Measurements from ENCODE around the gene ASMT. TPM values are rescaled to one million over a fixed set of nuclear protein-coding genes. Genes with fewer than 3 reads are reported as not detected.

Gene ASMT
- total and polyA plus RNA-seq, 4 donors: 0.26 TPM; not detected in 3

GRCh38 chrX:1598876-1599790 lies 15.7 kb upstream of the ASMT start:
- H3K9me3 ChIP-seq (ENCODE audit: control insufficient read depth in 4 of 4, low read length in 3 of 4): no peaks in the 10 kb centered on the region
- no peak overlapping the region for H3K9ac ChIP-seq (ENCODE audit: low read depth in 1 of 2, low read length in 2 of 2)
- TF ChIP-seq MAX (IDR thresholded peaks at IDR 0.05) (no peak), CTCF (IDR thresholded peaks at IDR 0.05; ENCODE audit: low read depth, low read length, missing input control) (no peak), TAF1 (conservative IDR thresholded peaks at IDR 0.05) (no peak), FOXA2 (IDR thresholded peaks at IDR 0.05) (no peak), HNF4A (conservative IDR thresholded peaks at IDR 0.05) (no peak)
- no peaks in the 10 kb centered on the region for H3K27me3 ChIP-seq (ENCODE audit: control insufficient read depth in 4 of 4, insufficient read depth in 4 of 4, low read length in 3 of 4)
- 93% methylated on average over 57 of the region's 57 CpGs for WGBS
- H3K36me3 ChIP-seq (ENCODE audit: control insufficient read depth in 4 of 4, insufficient read depth in 3 of 4, low read depth in 1 of 4, low read length in 3 of 4): peaks cover 47 to 85% (median 60%) of the 10 kb centered on the region in 4 donors
- no peak for DNase-seq (ENCODE audit: low spot score)
- no peak overlapping the region for H3K27ac ChIP-seq (ENCODE audit: low read depth in 1 of 2, low read length in 2 of 2)
- H3K4me3 ChIP-seq (ENCODE audit: low read depth in 1 of 3, low read length in 3 of 3): no peak overlapping the region
- peaks cover 0 to 10% (median under 1%) of the 10 kb centered on the region in 4 donors for H3K4me1 ChIP-seq (ENCODE audit: control insufficient read depth in 4 of 4, insufficient read depth in 4 of 4, low read length in 3 of 4)

- no peak overlapping the region for H3K4me3 ChIP-seq (ENCODE audit: low read depth in 1 of 3, low read length in 3 of 3)
- H3K9me3 ChIP-seq (ENCODE audit: control insufficient read depth in 4 of 4, low read length in 3 of 4): no peaks in the 10 kb centered on the region
- TF ChIP-seq JUND (IDR thresholded peaks at IDR 0.05) (no peak), TAF1 (conservative IDR thresholded peaks at IDR 0.05) (no peak), NR2F2 (IDR thresholded peaks at IDR 0.05) (no peak), ZBTB33 (IDR thresholded peaks at IDR 0.05) (no peak), FOXA2 (IDR thresholded peaks at IDR 0.05) (no peak), FOXA1 (IDR thresholded peaks at IDR 0.05) (no peak), YY1 (IDR thresholded peaks at IDR 0.05) (no peak), SP1 (IDR thresholded peaks at IDR 0.05) (no peak), GABPA (IDR thresholded peaks at IDR 0.05 in 1 of 2, conservative IDR thresholded peaks at IDR 0.05 in 1 of 2) (no peak), RXRA (IDR thresholded peaks at IDR 0.05) (no peak), REST (IDR thresholded peaks at IDR 0.05) (no peak)
- H3K27ac ChIP-seq (ENCODE audit: low read depth in 1 of 2, low read length in 2 of 2): no peak overlapping the region
- H3K27me3 ChIP-seq (ENCODE audit: control insufficient read depth in 4 of 4, insufficient read depth in 4 of 4, low read length in 3 of 4): no peaks in the 10 kb centered on the region
- H3K4me1 ChIP-seq (ENCODE audit: control insufficient read depth in 4 of 4, insufficient read depth in 4 of 4, low read length in 3 of 4): peaks cover 0 to 4% (median 0%) of the 10 kb centered on the region in 4 donors
- DNase-seq (ENCODE audit: low spot score): no peak
- no peak overlapping the region for H3K9ac ChIP-seq (ENCODE audit: low read depth in 1 of 2, low read length in 2 of 2)
- peaks cover 44 to 82% (median 57%) of the 10 kb centered on the region in 4 donors for H3K36me3 ChIP-seq (ENCODE audit: control insufficient read depth in 4 of 4, insufficient read depth in 3 of 4, low read depth in 1 of 4, low read length in 3 of 4)
- 96% methylated on average over 36 of the region's 36 CpGs for WGBS
These were observed 15.0 kb upstream of the ASMT start for GRCh38 chrX:1599791-1600405.
